HG02973 (cell line): Measurements from ENCODE around the gene CASTOR1.

Experiments used
- ATAC-seq: cut with Tn5 transposase; IDR thresholded peaks from one replicate; pipeline ENCODE4 v1.9.1; 2021; ENCODE audit warnings: moderate library complexity; ENCODE audit not compliant: unreplicated experiment

Gene CASTOR1

DNA sequence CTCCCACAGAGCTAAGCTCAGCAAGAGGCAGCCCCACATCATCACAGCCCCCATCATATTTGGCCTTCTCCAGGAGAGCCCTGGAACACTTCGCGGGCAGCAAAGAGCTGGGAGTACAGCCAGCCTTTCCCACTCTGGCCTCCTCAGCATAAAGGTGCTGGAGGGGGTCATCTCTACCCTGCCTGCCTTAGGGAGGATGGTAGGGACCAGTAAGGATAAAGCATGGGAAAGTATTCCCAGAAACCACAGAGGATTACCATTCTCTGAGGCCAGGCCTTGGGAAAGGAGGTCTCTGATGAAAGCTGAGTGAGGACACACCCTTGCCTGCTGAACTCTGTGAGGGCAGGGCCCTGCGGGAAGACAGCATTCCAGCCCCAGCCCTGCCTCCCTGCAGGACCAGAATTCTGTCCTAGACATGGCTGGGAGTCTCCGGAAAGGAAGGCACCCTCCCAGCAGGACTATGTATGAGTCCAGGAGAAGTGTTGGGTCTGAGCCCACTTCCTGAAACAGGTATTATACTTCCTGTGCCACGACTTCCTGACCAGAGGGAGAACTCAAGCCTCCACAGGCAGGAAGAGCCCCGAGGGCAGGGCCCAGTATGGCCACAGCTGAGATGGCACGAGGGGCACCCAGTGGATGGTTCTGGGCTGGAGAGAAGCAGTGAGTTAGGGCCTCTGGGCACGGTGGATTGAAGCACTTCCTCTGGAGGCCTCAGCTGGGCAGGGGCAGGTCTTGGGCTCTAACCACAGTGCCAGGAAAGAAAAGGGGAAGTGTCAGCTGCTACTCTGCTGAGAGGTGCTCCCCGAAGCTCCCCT is 12.9 kb upstream of the CASTOR1 start:
- ATAC-seq, result no peak

GRCh38 chr22:30299322-30299721 is 10.0 kb upstream of the CASTOR1 start:
- ATAC-seq, result no peak

GRCh38 chr22:30297991-30298701 is 8.8 kb upstream of the CASTOR1 start:
- no peak for ATAC-seq

DNA sequence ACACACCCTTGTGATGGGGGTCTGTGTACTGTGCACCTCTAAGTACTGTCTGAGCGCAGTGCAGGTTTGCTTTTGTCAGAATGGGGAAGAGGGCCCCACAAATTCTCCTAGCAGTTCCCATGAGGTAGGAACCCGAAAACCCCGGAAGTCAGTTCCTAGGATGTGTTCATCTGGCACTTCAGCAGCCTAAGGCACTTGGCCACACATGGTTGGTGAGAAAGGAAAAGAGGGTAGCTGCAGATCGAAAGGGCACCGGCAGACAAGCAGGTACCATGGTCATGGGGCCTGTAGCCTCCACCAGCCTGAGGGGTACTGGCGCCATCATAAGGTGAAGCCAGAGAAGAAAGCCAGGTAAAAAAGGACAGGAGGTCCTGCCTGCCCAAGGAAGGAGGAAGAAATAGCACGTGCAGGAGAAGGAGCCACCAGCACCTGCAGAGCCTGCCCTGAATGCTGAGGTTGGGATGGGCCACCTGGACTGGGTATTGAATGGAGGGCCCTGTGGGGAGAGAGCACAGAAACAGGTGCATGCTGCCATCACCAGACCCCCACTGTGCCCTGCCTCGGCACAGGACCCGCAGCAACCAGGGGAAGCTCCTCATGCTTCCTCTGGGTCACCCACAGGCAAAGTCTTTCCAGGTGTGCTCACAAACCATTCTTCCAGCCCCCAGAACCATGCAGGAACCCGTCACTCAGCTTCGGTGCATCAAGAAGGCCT is 8.1 kb upstream of the CASTOR1 start:
- ATAC-seq, result no peak

DNA sequence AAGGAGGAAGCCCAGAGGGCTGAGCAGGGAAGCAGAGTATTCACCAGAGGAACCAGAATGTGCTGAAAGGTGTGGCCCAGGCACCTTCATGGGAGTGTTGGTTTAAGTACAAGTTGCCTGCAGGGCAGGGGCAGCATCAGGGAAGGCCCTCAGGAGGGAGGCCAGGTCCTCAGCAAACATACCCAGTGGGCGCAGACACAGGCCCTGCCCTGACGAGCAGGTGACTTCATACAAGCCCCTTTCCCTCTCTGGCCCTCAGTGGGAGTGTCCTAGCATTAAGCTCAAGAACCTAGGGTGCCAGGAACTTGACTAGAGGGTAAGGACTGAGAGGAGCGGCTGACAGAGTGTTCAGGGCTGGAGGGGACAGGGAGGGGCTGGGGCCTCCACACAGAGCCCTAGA is 7.5 kb upstream of the CASTOR1 start:
- ATAC-seq, result no peak

DNA sequence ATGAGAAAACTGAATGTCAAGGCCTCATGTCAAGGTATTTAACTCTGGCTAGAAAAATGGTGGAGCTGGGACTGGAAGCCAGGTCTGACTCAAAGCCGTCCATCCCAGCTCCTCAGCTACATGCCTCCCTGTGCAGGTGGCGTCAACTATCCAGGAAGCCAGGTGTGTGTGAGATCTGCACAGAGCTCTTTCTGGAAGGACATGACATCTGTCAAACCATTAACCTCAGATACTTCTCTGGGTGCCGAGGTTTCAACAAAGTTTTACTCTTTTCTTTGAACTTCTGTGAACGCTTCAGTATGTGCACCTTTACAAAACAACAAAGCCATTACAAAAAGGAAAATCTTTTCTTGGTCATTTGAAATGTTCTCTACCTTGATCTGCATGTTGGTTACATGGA is 7.0 kb upstream of the CASTOR1 start:
- no peak for ATAC-seq

DNA sequence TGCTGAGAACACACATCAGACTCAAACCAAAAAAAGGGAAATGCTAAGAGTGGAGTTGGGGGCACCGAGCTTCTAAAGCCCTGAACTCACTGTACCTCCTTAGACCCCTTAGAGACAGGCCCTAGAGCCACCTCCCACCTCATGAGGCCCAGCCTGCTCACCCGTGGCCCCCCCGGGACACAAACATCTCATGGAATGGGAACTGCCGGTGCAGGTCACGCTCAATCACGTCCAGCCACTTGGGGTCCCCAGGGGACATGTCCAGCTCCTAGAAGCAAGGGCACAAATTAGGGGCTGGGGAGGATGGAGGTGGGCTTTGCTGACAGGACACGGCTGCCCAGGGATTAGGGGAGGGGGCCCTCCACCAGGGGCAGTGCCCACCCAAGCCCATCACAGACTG is 6.3 kb upstream of the CASTOR1 start:
- ATAC-seq, result no peak

GRCh38 chr22:30294830-30295229 is 5.5 kb upstream of the CASTOR1 start:
- no peak for ATAC-seq

GRCh38 chr22:30294066-30294465 is 4.8 kb upstream of the CASTOR1 start:
- no peak for ATAC-seq

DNA sequence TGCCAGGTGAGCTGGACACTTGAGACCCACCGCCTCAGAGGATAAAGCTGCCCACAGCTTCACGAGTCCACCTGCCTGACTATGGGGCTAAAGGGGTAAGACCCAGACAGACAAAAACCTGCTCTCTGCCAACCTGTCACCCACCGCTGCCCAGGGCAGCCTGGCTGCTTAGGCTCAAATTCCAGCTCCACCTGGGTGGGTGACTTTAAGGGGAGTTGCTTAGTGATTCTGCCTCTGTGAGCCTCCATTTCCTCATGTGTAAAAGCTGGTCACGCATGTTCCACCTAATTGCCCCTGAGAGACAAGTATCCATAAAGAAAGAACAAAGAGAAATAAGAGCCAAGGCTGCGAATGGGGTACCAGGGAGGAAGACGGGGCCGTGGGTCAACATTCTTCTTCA is 3.7 kb upstream of the CASTOR1 start:
- ATAC-seq, result no peak

DNA sequence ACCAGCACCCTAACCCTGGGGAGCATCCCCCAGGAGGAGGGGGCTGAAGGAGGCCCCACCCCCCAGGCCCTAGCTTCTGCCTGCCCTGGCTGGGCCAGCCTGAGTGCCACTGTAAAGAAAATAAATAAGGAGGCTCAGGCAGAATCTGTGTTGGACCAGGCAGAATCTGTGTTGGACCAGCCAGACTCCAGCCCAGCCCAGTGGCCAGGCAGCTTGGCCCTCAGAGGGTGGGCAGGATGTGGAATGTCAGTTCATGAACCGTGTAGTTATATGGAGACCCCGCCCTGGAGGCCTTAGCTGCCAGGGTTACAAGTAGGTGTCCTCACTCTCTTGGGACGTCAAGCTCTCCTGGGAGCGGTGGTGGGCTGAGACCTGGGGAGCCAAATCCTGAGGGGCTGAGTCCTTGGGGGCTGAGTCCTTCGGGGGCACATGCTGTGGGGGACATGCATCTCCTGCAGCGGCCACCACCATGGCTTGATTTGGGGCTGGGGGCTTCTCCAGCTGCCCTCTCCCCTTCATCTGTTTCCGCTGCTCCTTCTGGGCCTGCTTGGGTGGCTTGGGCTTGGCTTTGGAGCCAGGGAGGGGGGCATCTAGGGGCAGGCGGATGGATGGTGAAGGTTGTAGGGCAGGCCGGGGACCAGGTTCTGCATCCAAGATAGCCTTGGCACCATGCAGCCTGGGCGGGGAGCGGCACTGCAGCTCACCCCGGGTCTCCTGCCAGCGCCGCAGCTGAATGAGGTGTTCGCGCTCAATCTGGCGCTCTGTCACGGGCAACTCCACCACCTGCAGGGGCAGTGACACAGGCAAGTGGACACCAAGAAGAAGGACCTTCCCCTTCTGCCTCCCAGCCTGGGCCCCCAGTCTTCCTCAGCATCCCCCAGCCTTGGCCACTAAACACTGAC is 3.0 kb upstream of the CASTOR1 start:
- ATAC-seq, result no peak

DNA sequence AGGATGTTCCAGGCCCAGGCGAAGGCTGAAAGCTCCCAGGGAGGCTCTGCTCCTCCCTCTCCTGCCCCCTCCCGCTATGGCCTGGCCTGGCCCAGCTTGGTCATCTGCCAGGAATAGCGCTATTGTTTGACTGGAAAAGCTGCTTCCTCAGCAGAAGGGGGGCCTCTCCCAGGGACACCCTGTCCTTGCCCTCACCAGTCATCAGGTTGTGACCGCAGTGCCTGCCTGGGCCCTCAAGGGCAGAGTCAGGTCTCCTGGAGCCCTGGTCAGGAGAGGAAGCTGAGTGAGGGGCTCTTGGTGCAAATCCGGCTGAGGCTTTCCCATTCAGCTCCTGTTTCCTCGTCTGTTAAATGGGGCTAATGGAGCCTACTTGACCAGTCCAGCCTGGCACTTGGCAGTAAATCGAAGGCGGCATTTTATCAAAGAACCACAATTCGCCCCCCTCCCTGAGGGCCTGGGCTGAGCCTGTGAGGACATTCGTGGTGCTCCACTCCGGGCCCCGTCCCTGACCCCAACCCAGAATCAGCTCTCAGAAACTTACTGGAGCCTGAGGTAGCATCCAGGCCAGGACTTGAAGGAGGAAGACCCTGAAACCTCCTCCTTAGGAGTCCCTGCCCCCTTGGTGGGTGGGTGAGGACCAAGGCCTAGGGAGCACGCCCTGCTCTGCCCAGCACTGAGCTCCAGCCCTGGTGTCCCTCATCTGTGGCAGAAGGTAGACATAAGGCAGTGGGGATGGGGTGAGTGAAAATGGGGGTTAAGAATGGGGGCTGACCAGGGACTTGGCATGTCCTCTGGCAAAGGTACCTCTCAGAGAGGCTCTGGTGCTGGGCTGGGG is 2.0 kb upstream of the CASTOR1 start:
- no peak for ATAC-seq

GRCh38 chr22:30290342-30291057 is 1.2 kb upstream of the CASTOR1 start:
- no peak for ATAC-seq

GRCh38 chr22:30289980-30290313 is 642 bp upstream of the CASTOR1 start:
- peak; percentile 5 for ATAC-seq

DNA sequence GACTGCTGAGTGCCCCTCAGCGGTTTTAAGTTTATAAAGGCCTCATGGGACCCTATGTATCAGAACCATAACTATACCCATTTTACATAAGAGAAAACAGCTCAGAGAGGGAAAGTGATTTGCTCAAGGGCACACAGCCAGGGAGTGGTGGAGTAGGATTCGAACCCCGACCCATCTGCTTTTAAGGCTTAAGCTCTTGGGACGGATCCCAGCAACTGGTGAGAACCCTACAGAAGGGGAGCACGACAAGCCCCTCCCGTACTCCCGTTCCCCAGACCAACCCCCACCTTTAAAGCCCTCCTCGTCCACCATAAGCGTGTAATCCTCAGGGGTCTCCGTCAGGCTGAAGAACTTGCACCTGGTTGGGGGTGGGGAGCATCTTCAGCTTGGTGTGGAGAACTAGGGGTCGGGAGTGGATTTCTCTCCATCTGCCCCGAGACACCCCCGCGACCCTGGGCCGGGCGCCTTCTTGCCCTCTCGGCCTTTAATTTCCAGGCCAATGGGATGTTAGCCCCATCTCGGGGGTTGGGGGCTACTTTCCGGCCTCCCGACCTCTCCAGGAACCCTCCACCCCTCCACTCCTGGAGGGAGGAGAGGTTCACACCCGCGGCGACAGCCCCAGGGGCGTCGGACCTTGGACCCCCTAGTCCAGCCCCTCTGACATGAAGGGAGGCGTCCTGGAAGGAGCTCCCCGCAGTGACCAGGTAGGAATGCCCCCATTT is 725 bp downstream of the CASTOR1 start:
- no peak for ATAC-seq

DNA sequence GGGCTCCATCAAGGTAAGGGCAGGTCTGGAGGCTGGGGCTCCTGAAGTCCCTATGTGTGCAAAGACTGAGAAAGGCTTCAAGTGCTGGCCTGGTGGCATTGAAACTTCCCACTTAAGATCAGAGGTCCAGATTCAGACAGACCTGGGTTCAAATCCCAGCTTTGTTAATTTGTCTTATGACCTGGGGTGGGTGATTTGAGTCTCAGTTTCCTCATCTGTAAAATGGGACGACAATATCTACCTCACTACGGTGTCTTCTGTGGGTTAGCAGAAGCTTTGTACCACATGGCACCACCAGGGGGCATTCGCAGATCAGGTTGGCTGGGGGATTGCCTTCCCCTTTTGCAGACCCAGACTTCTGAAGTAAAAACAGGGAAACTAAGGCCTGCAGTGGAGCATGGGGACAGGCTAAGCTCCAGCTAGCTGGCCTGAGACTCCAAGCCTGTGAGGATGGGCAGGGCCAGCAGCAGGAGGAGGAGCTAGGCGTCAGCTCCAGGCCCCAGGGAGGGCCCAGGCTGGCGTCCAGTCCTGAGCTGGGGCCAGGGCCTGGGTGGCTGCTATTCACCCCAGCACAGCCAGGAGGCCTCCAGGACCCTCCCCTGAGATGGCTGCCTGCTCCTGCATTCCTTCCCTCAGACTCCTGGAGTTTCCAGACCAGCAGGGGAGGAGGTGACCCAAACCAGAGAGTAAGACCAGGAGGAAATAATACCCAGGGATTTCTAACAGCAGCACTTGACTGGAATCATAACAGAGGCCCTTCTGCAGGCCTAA is 1.5 kb downstream of the CASTOR1 start:
- ATAC-seq, result no peak

DNA sequence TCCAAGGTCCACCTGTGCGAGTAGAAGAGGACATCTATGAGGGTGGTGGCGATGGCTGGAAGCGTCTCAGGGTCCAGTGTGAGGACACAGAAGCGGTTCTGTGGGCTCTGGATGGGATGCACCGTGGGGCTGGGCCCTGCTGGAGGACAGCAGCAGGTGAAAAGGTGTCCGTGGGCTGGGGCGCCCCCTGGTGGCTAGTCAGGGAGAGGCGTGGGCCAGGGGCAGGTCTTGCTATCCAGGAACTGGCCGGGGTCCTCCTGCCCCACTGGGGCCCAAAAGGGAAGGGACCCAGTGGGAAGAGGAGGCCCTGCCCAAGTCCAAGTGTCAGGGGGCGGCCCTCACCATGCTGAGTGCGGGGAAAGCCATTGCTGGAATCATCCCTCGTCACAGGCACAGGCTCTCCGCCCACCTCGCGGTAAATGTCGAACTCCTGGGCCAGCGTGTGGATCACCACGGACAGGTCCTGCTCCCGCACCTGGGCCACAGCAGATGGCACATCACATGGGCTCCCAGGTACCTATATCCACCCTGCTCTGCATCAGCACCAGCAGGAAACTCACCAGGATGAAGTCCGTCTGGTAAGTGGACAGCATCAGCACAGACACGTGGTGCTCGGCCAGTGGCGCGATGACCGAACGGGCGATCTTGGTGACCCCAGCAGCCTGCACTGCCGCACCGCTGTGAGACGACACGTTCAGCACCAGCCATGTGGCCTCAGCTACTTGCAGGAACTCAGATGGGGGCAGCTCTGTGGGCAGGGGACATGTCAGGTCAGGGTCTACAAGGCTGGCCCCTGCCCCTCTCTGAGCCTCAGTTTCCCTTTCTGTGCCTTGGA is 2.3 kb downstream of the CASTOR1 start:
- ATAC-seq, result no peak
